NCI-H128 (cell line): ENCODE data around the gene CETN2.
"Not testable (repeated sequence)": the region's sequence is repeated elsewhere in the genome, so short reads cannot be mapped to it uniquely, and the experiment has no call there.

Experiments used
- DNase-seq: peaks from one replicate; lab custom pipeline; 2025; ENCODE audit not compliant: unreplicated experiment; lab: John Stamatoyannopoulos, UW

The CETN2 gene

DNA sequence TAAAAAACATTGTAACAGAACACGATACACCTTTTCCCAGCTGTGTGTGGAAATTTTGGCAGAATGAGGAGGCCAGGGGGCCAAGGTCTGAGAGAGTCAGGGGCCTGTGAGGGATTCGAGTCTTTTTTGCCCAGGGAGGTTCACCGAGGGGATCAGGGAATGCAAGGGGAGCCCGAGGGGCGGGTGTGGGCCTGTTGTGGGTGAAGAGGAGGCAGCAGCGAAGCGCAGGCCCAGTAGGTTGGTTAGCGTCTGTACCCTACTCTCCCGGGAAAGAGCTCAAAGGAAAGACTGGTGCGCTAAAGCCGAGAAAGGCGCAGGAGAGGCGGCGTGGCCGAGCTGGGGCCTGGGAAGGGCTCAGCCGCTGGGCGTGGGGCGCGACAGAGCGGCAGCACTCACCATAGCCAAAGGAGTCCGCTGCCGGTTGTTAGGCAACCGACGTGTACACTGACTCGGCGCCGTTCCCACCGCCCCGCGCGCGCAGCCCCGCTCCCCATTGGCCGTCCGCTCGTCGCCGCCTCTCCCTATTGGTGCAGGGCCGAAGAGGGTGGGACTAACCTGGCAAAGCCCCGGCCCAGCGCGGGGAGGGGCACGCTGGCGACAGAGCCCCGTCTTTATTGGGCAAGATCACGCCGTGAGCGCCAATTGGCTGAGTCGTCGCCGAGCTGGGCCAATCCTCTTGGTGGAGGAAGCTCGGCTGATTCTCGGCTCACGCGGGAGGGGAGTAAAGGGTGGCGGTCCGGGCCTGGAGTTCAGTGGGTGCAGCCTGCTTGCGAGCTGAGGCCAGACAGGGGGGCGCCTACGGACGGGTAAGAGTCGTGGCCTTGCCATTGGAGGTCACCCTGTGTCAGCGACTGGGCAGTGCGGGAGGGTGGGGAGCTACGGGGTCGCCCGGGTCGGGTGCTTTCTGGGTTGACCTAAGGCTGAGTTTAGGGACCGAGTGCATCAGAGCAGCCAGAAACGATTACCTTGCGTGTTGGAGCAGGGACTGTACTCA, at the start of gene CETN2, which contains the start of gene NSDHL:
TSS of gene CETN2 (minus strand) at position 446 of the 994 bp plus-strand sequence. CDS start at position 399, 47 bp downstream.
TSS of gene NSDHL (plus strand) at position 752 of the 994 bp plus-strand sequence. CDS start 15,262 bp downstream, outside the sequence.
- DNase-seq: peak; percentile 89

- DNase-seq: no peak
These were observed 48.6 kb upstream of the CETN2 start for GRCh38 chrX:152878976-152879755.

- DNase-seq: no peak
These were observed 46.6 kb upstream of the CETN2 start for GRCh38 chrX:152876931-152877840.

DNA sequence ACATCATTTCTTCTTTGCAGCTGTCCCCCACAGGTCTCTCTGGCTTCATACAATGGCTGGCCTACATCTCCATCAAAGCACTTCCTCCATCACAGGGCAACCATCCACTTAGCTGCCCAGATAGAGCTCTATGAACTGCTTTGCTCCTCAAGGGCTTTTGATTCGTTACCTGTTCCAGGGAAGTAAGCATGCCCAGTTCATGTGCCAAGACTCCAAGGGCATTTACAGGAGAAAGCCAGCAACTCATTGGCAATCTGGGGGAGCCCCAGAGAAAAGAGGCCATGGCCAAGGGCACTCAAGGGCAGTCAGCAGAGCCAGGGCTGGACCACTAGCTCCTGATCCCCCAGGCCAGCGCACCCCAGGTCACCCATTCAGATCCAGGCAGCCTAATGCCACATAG, 42.8 kb upstream of the CETN2 start:
- DNase-seq: no peak

- DNase-seq: no peak
These were observed 42.0 kb upstream of the CETN2 start for GRCh38 chrX:152872522-152872921.

GRCh38 chrX:152871260-152871659, 40.7 kb upstream of the CETN2 start:
- DNase-seq: no peak

GRCh38 chrX:152869972-152870371, 39.4 kb upstream of the CETN2 start:
- no peak for DNase-seq

GRCh38 chrX:152866386-152866785, 35.8 kb upstream of the CETN2 start:
- no peak for DNase-seq

GRCh38 chrX:152865232-152865920, 34.8 kb upstream of the CETN2 start:
- no peak for DNase-seq

GRCh38 chrX:152861826-152862225, 31.3 kb upstream of the CETN2 start:
- DNase-seq: no peak

DNA sequence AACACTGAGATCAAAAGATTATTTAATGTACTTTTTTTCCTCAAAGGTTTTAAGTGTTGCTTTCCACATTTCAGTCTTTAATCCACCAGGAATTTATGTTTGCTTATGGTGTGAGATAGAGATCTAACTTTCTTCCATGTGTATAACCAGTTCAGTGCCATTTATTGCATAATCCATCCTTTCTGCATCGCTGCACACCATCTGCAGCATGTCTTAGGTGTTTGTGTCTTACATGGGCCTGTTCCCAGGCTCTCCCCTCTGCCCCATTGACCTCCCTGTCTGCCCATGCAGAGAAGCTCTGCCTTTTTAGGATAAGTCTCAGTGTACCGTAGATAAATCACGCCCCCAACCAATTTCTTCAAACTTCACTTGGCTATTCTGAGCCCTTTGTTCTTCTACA, 30.6 kb upstream of the CETN2 start:
- DNase-seq: no peak

DNA sequence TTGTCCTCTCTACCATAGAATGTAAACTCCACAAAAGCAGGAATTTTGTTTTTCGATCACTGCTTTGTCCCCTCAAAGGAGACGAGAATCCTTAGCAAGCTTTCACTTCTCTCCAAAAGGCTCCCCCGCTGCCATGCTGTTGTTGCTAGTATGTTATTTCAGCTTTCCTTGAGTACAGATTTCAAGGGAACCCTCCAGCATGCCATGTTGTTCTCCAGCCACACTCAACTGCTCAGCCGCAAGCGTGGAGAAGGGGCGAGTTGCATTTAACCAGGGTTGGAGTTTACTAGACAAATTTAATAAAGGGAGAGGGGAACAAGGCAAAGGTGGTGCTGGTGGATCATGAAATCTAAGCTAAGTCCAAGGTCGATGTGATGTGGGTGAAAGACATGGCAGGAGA, 23.4 kb upstream of the CETN2 start:
- DNase-seq: no peak

GRCh38 chrX:152850465-152850864, 19.9 kb upstream of the CETN2 start:
- no peak for DNase-seq

DNA sequence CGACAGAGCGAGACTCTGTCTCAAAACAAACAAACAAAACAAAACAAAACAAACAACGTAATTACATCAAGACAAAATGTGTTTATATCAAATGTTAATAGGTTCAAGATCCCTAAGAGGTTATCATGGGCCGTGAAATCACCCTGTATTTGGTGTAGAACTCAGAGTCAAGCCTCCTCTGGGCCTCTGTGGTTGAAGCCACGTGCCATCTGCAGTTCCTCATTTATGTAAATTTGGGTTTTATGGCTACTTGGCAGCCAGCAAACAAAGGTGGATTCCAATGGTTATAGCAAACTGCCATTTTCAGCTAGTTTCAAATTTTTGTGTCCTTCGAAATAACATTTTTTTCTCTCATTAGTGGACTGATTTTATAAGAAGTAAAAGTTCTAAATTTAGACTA, 16.7 kb upstream of the CETN2 start:
- no peak for DNase-seq

DNA sequence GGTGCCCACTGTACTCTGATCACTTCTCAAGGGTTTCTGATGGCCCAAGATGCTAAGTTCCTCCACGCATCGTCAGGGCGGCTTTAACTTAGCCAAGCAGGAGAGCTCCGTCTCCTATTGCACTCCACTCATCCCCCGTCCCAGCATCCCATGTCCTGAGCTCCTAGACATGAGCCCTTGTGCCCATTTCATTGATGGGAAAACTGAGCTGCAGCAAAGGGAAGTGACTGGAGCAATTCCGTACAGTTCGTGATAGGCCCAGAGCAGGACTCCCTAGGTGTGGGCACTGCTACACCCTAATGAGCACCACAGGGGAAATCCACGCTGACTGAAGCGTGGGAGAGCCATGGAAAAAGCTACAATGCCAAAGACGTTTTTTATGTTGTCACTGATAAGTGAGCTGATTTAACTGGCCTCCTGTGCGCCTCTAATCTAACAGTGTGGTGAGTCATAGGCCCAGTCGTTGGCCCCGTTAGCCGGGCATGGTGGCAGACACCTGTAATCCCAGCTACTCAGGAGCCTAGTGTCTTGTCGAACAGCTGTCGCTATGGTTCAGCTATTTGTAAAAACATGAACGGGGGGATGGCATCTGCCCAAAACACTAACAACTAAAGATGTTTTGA, 15.2 kb upstream of the CETN2 start:
- no peak for DNase-seq

DNA sequence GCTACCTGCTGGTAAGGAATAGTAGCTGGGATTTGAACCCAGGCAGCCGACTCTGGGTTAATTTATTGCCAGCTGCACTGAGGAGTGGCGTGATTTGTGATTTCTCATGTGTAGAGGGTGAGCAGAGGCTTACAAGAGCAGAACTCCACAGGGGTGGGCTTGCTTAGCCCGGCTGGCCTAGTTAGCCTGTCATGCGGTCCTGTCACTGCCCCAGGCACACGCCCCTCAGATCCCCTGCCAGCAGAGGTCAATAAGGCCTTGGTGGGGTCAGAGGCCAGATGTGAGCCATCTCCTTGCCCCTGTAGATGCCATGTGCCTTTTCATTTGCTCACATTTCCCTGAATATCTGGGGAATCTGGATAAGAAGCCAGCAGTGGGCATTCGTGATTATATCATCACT, 13.7 kb upstream of the CETN2 start:
- no peak for DNase-seq

GRCh38 chrX:152843852-152844251, 13.3 kb upstream of the CETN2 start:
- no peak for DNase-seq

DNA sequence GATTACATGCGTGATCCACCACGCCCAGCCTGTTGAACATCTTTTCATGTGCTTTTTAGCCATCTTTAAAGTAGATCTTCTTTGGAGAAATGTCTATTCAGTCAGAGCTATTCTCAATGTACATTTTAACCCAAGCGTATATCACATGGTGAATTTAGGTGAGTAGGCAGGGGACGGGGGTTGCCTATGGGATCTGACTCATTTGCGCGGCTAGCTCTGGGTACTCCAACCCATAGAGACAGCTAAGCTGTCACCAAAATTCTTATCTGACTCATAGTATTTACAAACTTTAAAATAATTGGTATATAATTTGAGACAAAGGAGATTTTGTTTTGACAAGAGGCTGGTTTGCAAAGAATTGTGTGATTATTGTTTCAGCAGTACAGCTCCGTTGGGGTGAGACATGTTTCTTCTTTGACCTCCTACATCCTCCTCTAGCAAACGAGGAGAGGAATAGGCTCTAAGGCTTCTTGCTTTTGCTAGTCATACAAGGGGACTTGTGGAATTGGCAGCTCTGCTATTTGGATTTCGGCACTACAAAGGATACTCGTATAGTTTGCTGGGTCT, 12.3 kb upstream of the CETN2 start:
- no peak for DNase-seq

DNA sequence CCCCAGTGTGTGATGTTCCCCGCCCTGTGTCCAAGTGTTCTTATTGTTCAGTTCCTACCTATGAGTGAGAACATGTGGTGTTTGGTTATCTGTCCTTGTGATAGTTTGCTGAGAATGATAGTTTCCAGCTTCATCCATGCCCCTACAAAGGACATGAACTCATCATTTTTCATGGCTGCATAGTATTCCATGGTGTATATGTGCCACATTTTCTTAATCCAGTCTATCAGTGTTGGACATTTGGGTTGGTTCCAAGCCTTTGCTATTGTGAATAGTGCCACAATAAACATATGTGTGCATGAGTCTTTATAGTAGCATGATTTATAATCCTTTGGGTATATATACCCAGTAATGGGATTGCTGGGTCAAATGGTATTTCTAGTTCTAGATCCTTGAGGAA, 4.9 kb upstream of the CETN2 start:
- DNase-seq: not testable (repeated sequence)
